Body of pancreas (tissue), 4 donors: ENCODE measurements around the gene ANKRD23. TPM values are rescaled to one million over a fixed set of nuclear protein-coding genes. Genes with fewer than 3 reads are reported as not detected.

ENCODE experiments used
- ATAC-seq: fragments of 150-250 bp; one replicate; pipeline ENCODE4 v1.9.1; 2016
- DNase-seq, 4 donors: peaks; one replicate each; pipeline ENCODE4 v3.0.0-alpha.2; 2019
- H3K27ac ChIP-seq, 4 donors: fragments of 200-600 bp; sonication (generic); 1 replicate in 3 of 4; 2 replicates in 1 of 4; pipeline versions ENCODE4 v1.5.1 to v1.6.1; 2016 to 2019; ENCODE audit warnings: mild to moderate bottlenecking in 1 of 4, mixed read lengths in 1 of 4, moderate library complexity in 1 of 4
- H3K27me3 ChIP-seq, 2 donors: fragments of 200-600 bp; sonication (generic); one replicate each; pipeline ENCODE4 v1.6.0; 2016; ENCODE audit warnings: mild to moderate bottlenecking in 1 of 2
- H3K36me3 ChIP-seq, 2 donors: fragments of 200-600 bp; sonication (generic); replicated peaks in 1 of 2; 2 replicates each; pipeline ENCODE4 v1.5.1; 2016; ENCODE audit warnings: low read depth in 2 of 2; ENCODE audit not compliant: insufficient read depth in 1 of 2
- H3K4me1 ChIP-seq: fragments of 200-600 bp; sonication (generic); one replicate; pipeline ENCODE4 v1.6.0; 2016
- H3K4me3 ChIP-seq, 2 donors: fragments of 200-600 bp; sonication (generic); 1 replicate in 1 of 2; 2 replicates in 1 of 2; pipeline ENCODE4 v1.5.1; 2016 to 2019
- H3K9me3 ChIP-seq, 3 donors: fragments of 200-600 bp; sonication (generic); 1 replicate in 2 of 3; 2 replicates in 1 of 3; pipeline ENCODE4 v1.5.1; 2016
- CTCF ChIP-seq, 7 experiments: fragments of 450-650 bp in 4 of 7; fragments of 200-600 bp in 3 of 7; sonication (generic) in 3 of 7; IDR thresholded peaks; one replicate each; pipeline ENCODE4 v1.5.1; 2016 to 2019; ENCODE audit warnings: antibody characterized with exemption in 7 of 7
- POLR2A ChIP-seq, 3 donors: fragments of 450-650 bp; IDR thresholded peaks; one replicate each; pipeline ENCODE4 v1.6.1; 2016; ENCODE audit warnings: antibody characterized with exemption in 3 of 3, mild to moderate bottlenecking in 2 of 3
- WGBS, 2 donors: methylation state at CpG; one replicate each; pipeline ENCODE4 v1.1.5; 2017; 5-methylcytosine and 5-hydroxymethylcytosine counted together
- intact Hi-C: fragments of 100-400 bp; cut with DNase I; formaldehyde crosslinking; loops from one replicate; pipeline ENCODE4 v1.15.1; 2023
- microRNA counts, 2 donors: library from miRNA; unstranded; fragments of <30 nt; microRNA quantifications; one replicate each; lab custom pipeline; 2017
- microRNA-seq, 2 donors: library from miRNA; unstranded; fragments of <30 nt; microRNA quantifications; one replicate each; pipeline ENCODE4, GENCODE V29; 2016; ENCODE audit warnings: borderline number of aligned reads in 2 of 2, borderline replicate concordance in 2 of 2
- small RNA-seq: library from RNA; depleted of rRNA; stranded (forward); fragments of <200 nt; gene quantifications from one replicate; pipeline ENCODE3, GENCODE V24; 2016
- total RNA-seq, 2 donors: library from RNA; depleted of rRNA; stranded (reverse); fragments of >200 nt; gene quantifications; one replicate each; pipeline ENCODE4 v1.1.0, GENCODE V29; 2016

ANKRD23 gene
- total RNA-seq, 2 donors from 2014 or later, result 4.2 to 12.9 TPM

- 81 to 87% methylated on average over 14 to 17 of the region's 17 CpGs for WGBS, 2 donors
- TF ChIP-seq POLR2A (IDR thresholded peaks at IDR 0.05) (no peak), CTCF (IDR thresholded peaks at IDR 0.05) (no peak)
- Histone ChIP-seq H3K27me3 (no peaks in the 10 kb centered on the region), H3K36me3 (no peaks in the 10 kb centered on the region), H3K4me3 (no peak overlapping the region), H3K4me1 (peaks cover 8% of the 10 kb centered on the region), H3K27ac (no peak overlapping the region), H3K9me3 (no peaks in the 10 kb centered on the region)
- no peak for ATAC-seq
- intact Hi-C loops, result no loop called here
- no peak for DNase-seq
Measured at GRCh38 chr2:96792772-96793749, 50.8 kb downstream of the ANKRD23 start.

GRCh38 chr2:96789245-96789617 is 54.6 kb downstream of the ANKRD23 start:
- Histone ChIP-seq H3K27ac (no peak overlapping the region), H3K9me3 (no peaks in the 10 kb centered on the region), H3K27me3 (no peaks in the 10 kb centered on the region), H3K4me3 (no peak overlapping the region), H3K4me1 (peaks cover 18% of the 10 kb centered on the region), H3K36me3 (no peaks in the 10 kb centered on the region)
- intact Hi-C loops, result no loop called here
- TF ChIP-seq CTCF (IDR thresholded peaks at IDR 0.05), result no peak
- no peak for TF ChIP-seq POLR2A (IDR thresholded peaks at IDR 0.05)
- ATAC-seq (no peak), DNase-seq (no peak)
- 78 to 88% methylated on average over 6 of the region's 6 CpGs for WGBS, 2 donors

- H3K9me3 ChIP-seq, result no peaks in the 10 kb centered on the region
- 70 to 74% methylated on average over 12 to 17 of the region's 17 CpGs for WGBS, 2 donors
- no peak overlapping the region for H3K4me3 ChIP-seq
- no peak for TF ChIP-seq POLR2A (IDR thresholded peaks at IDR 0.05)
- TF ChIP-seq CTCF (IDR thresholded peaks at IDR 0.05), result no peak
- no peaks in the 10 kb centered on the region for H3K27me3 ChIP-seq
- intact Hi-C loops, result no loop called here
- H3K4me1 ChIP-seq, result peaks cover 18% of the 10 kb centered on the region
- ATAC-seq (peak; percentile 73), DNase-seq (peak; percentile 41 to 75 (median 66))
- H3K27ac ChIP-seq, result peak overlapping the region in 1 of 4 donors; percentile 60
- H3K36me3 ChIP-seq, result no peaks in the 10 kb centered on the region
Measured at GRCh38 chr2:96788442-96789244, 55.2 kb downstream of the ANKRD23 start.

MicroRNAs within 50 kb of the gene (microRNA counts, 767-probe panel; counts per million panel counts)
- microRNA hsa-miR-3127-5p (lab: Ali Mortazavi, UCI), result 0 to 736 counts per million in 2 donors

Small RNA genes lying within 50 kb of the gene (microRNA-seq; reads per million reads assigned to microRNA genes)
- 0.47 to 1.3 reads per million in 2 donors for gene MIR3127

Small RNA genes lying within 50 kb of the gene (small RNA-seq; reads per million reads assigned to genes)
- not detected for gene MIR3127

Other genes starting within 250 kb of the ANKRD23 start
- gene KANSL3, start 205.7 kb downstream of the ANKRD23 start, total RNA-seq, result 10 to 100 TPM; 36.6 to 50.4 TPM
- 1 to 10 TPM in 1 of 2 donors, under 1 TPM in 1; 0.78 to 3.6 TPM for gene FER1L5, start 201.3 kb downstream of the ANKRD23 start, total RNA-seq
- gene LMAN2L, start 104.0 kb downstream of the ANKRD23 start, total RNA-seq, result 1 to 10 TPM; 6.6 to 7.8 TPM
- 1 to 10 TPM; 4.3 to 7.8 TPM for gene CNNM4, start 83.1 kb downstream of the ANKRD23 start, total RNA-seq
- gene CNNM3, start 27.8 kb downstream of the ANKRD23 start, total RNA-seq, result 10 to 100 TPM; 18.2 to 57.7 TPM
- 10 to 100 TPM in 1 of 2 donors, 1 to 10 TPM in 1; 2.3 to 14.3 TPM for gene ANKRD39, start 14.0 kb upstream of the ANKRD23 start, total RNA-seq
- gene SEMA4C, start 26.1 kb upstream of the ANKRD23 start, total RNA-seq, result 10 to 100 TPM; 11.2 to 13.7 TPM
- gene FAM178B, start 142.6 kb upstream of the ANKRD23 start, total RNA-seq, result not detected